Right ventricle myocardium superior (tissue), 1 donor: ENCODE results near the gene DNAL4. TPM values are rescaled to one million over a fixed set of nuclear protein-coding genes. Genes with fewer than 3 reads are reported as not detected.

Experiments
- ATAC-seq: fragments of 200-7000 bp; cut with Tn5 transposase; one replicate; pipeline ENCODE4 v1.9.1; 2020; ENCODE audit warnings: mild to moderate bottlenecking; ENCODE audit not compliant: poor library complexity
- DNase-seq: peaks from one replicate; pipeline ENCODE4 v3.0.0-alpha.2; 2020
- intact Hi-C: fragments of 100-400 bp; cut with DNase I; formaldehyde crosslinking; loops from one replicate; pipeline ENCODE4 v1.11.2; 2022
- long read RNA-seq: library from polyadenylated mRNA; unstranded; transcript quantifications from one replicate; pipeline ENCODE4 v2.0.0, GENCODE V29; 2021
- total RNA-seq: library from RNA; stranded (reverse); fragmentation: NEBNext Ultra II Directional; extraction: Animal tissue kit (Norgen Biotek cat#: 25700); gene quantifications from one replicate; pipeline ENCODE4 v1.2.1, GENCODE V29; 2021
- donor health status: DM: no; HTN: yes; CAD: no; lungs with severe emphysema.

Gene DNAL4
- 12.2 TPM for total RNA-seq
- long read RNA-seq, transcript DNAL4-201 (4 exons, 1,504 nt): major isoform, 26 of 26 reads
- long read RNA-seq, partial matches to known transcripts: 0 of 26 reads
- long read RNA-seq, other reads (novel, unspliced or antisense): 0 of 26 reads

- ATAC-seq (peak; percentile 97), DNase-seq (peak; percentile 96)
- intact Hi-C loops: no loop called here
Observed at GRCh38 chr22:38793721-38794466, at the start of gene DNAL4. TSS of gene DNAL4 (minus strand) at chr22:38794143. CDS start at chr22:38782731, 11,412 bp downstream.

- peak; percentile 67 for DNase-seq
- peak; percentile 77 for ATAC-seq
- intact Hi-C loops: no loop called here
Observed at GRCh38 chr22:38843201-38843656, 49.3 kb upstream of the DNAL4 start.

GRCh38 chr22:38842512-38843200, 48.7 kb upstream of the DNAL4 start:
- ATAC-seq (no peak), DNase-seq (no peak)
- intact Hi-C loops: no loop called here

GRCh38 chr22:38841635-38842034, 47.7 kb upstream of the DNAL4 start:
- intact Hi-C loops: no loop called here
- ATAC-seq: no peak
- DNase-seq: no peak

- intact Hi-C loops: no loop called here
- ATAC-seq: no peak
- DNase-seq: no peak
Observed at GRCh38 chr22:38841211-38841610, 47.3 kb upstream of the DNAL4 start.

GRCh38 chr22:38840129-38840528, 46.2 kb upstream of the DNAL4 start:
- ATAC-seq (no peak), DNase-seq (no peak)
- intact Hi-C loops: no loop called here

- ATAC-seq: no peak
- DNase-seq: no peak
- intact Hi-C loops: no loop called here
Observed at GRCh38 chr22:38839686-38840085, 45.7 kb upstream of the DNAL4 start.

GRCh38 chr22:38837414-38837928, 43.5 kb upstream of the DNAL4 start:
- intact Hi-C loops: no loop called here
- ATAC-seq (no peak), DNase-seq (no peak)

GRCh38 chr22:38835888-38836301, 42.0 kb upstream of the DNAL4 start:
- DNase-seq (no peak), ATAC-seq (no peak)
- intact Hi-C loops: no loop called here

GRCh38 chr22:38834991-38835390, 41.0 kb upstream of the DNAL4 start:
- intact Hi-C loops: no loop called here
- DNase-seq (no peak), ATAC-seq (no peak)

GRCh38 chr22:38834215-38834953, 40.4 kb upstream of the DNAL4 start:
- ATAC-seq (no peak), DNase-seq (no peak)
- intact Hi-C loops: no loop called here

- DNase-seq (no peak), ATAC-seq (no peak)
- intact Hi-C loops: no loop called here
Observed at GRCh38 chr22:38833061-38833460, 39.1 kb upstream of the DNAL4 start.

GRCh38 chr22:38832005-38832978, 38.3 kb upstream of the DNAL4 start:
- no peak for ATAC-seq
- DNase-seq: no peak
- intact Hi-C loops: no loop called here

- ATAC-seq: no peak
- intact Hi-C loops: no loop called here
- no peak for DNase-seq
Observed at GRCh38 chr22:38831166-38831945, 37.4 kb upstream of the DNAL4 start.

GRCh38 chr22:38830845-38831108, 36.8 kb upstream of the DNAL4 start:
- DNase-seq: no peak
- intact Hi-C loops: no loop called here
- no peak for ATAC-seq

GRCh38 chr22:38830026-38830844, 36.3 kb upstream of the DNAL4 start:
- DNase-seq: no peak
- intact Hi-C loops: no loop called here
- ATAC-seq: no peak

- DNase-seq: no peak
- ATAC-seq: no peak
- intact Hi-C loops: no loop called here
Observed at GRCh38 chr22:38829485-38829884, 35.5 kb upstream of the DNAL4 start.
